ENCODE data around the gene SETD1B. TPM values are rescaled to one million over a fixed set of nuclear protein-coding genes. Genes with fewer than 3 reads are reported as not detected.
"Not testable (repeated sequence)": the region's sequence is repeated elsewhere in the genome, so short reads cannot be mapped to it uniquely, and the experiment has no call there.

SETD1B gene
- total and polyA plus RNA-seq, 11 donors = 6.2 to 17.0 (median 9.3) TPM

DNA sequence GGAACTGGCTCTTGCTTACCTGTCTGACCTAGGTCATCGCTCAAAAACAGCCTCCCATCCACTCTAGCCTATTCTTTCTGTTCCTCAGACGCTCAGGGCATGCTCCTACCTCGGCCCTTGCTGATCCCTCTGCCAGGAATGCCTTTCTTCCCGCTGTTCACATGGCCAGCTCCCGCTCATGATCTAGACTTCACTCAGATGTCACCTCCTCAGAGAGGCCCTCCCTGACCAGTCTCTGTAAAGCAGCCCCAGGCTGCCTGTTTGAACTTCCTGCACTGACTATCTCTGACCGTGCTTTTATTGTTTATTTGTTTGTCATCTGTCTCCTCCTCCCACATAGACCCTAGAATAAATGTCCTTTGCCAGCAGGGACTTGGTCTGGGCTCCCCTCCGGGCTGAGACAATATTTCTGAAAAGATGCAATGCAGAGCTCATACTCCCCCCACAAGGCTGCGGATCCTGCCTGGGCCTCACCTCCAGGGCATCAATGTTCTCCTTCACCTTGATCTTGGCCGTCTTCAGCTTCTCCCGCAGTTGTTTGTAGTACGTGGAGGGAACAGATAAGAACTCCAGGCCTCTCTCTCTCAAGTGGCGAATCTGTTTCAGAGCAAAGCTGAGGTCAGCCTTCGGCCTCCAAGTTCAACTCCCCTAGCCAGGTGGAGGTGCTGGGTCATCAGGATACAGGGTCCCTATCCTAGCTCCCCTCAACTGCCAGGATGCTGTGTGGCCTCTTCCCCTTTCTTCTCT is 39.6 kb downstream of the SETD1B start:
- TF ChIP-seq CTCF (IDR thresholded peaks at IDR 0.05) (no peak), POLR2A (IDR thresholded peaks at IDR 0.05) (no peak)

DNA sequence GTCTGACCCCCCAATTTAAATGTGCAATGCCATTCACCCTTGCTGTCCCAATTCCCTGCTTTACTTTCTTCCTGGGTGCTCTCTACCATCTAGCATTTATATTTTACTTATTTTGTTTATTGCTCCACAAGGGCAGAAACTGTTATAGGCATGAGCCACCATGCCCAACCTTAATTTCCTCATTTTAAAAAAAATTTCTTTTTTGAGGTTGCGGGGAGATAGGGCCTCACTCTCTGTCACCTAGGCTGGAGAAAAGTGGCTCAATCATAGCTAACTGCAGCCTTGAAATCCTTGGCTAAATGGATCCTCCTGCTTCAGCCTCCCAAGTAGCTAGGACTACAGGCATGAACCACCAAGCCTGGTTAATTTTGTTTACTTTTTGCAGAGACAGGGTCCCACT is 41.9 kb downstream of the SETD1B start:
- ATAC-seq = no peak
- no peak overlapping the region for H3K4me3 ChIP-seq
- no peak for DNase-seq
- H3K4me1 ChIP-seq = no peaks in the 10 kb centered on the region
- TF ChIP-seq CTCF (IDR thresholded peaks at IDR 0.05) (no peak), POLR2A (IDR thresholded peaks at IDR 0.05) (no peak)
- no peaks in the 10 kb centered on the region for H3K9me3 ChIP-seq
- no peak overlapping the region for H3K27ac ChIP-seq
- intact Hi-C loops (cut with DNase I) = no loop called here
- 94 to 97% (median 95%) methylated on average over 1 of the region's 1 CpG for WGBS, 4 donors
- H3K36me3 ChIP-seq = no peaks in the 10 kb centered on the region
- no peaks in the 10 kb centered on the region for H3K27me3 ChIP-seq

More for the DNA sequence above, 39.6 kb downstream of the SETD1B start:
- no peak overlapping the region for H3K4me3 ChIP-seq
- DNase-seq (no peak), ATAC-seq (no peak)
- H3K27me3 ChIP-seq = no peaks in the 10 kb centered on the region
- no peaks in the 10 kb centered on the region for H3K36me3 ChIP-seq
- H3K27ac ChIP-seq = no peak overlapping the region
- peaks cover 0 to 13% (median 5%) of the 10 kb centered on the region in 12 donors for H3K4me1 ChIP-seq
- no peaks in the 10 kb centered on the region for H3K9me3 ChIP-seq
- WGBS, 4 donors = 69 to 74% (median 72%) methylated on average over 13 of the region's 13 CpGs
- intact Hi-C loops (cut with DNase I) = loop anchor here in 1 of 10 donors (5.0 kb wide), 1 partner anchor 44 kb away; the partner anchor contains the start of gene PSMD9

DNA sequence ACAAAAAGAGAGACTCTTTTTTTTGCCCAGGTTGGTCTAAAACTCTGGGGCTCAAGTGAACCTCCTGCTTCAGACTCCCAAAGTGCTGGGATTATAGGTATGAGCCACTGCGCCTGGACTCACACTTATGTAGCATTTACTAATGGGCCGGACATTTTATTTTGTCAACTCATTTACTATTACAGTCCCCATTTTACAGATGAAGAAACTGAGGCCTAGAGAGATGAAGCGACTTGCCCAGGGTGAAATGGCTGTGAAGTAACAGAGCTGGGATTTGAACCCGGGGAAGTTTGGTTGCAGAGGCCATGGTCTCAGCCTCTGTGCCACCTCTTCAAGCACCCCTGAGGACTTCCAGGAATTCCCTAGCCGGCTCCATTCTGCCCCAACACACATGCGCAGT is 45.4 kb downstream of the SETD1B start:
- Histone ChIP-seq H3K4me1 (no peaks in the 10 kb centered on the region), H3K4me3 (no peak overlapping the region), H3K9me3 (no peaks in the 10 kb centered on the region), H3K27me3 (no peaks in the 10 kb centered on the region), H3K36me3 (no peaks in the 10 kb centered on the region), H3K27ac (no peak overlapping the region)
- intact Hi-C loops (cut with DNase I) = no loop called here
- 91 to 95% (median 95%) methylated on average over 6 of the region's 6 CpGs for WGBS, 4 donors
- ATAC-seq (no peak), DNase-seq (no peak)
- TF ChIP-seq CTCF (IDR thresholded peaks at IDR 0.05) (no peak), POLR2A (IDR thresholded peaks at IDR 0.05) (no peak)

DNA sequence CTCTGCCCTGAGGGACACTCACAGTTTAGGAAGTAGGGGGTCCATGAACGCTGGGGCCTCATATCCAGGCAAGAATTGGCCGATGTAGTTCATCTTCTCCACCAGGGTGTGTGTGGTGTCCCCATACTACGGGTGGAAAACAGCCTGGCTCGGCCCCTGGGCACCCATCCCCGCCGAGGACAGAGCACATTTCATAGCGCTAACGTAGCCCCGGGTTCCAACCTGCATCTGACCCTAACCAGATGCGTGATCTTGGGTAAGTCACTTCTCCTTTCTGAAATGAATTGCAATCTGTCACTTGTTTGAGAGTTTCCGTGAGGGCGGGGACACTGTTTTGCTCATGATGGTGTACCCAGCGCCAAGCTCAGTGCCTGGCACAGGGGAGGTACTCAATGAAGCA is 45.9 kb downstream of the SETD1B start:
- intact Hi-C loops (cut with DNase I) = no loop called here
- Histone ChIP-seq H3K4me3 (no peak overlapping the region), H3K9me3 (no peaks in the 10 kb centered on the region), H3K27me3 (no peaks in the 10 kb centered on the region), H3K4me1 (no peaks in the 10 kb centered on the region), H3K36me3 (no peaks in the 10 kb centered on the region), H3K27ac (no peak overlapping the region)
- 79 to 86% (median 81%) methylated on average over 13 of the region's 13 CpGs for WGBS, 4 donors
- ATAC-seq (no peak), DNase-seq (no peak)
- TF ChIP-seq CTCF (IDR thresholded peaks at IDR 0.05) (no peak), POLR2A (IDR thresholded peaks at IDR 0.05) (no peak)

- ATAC-seq; H3K36me3 ChIP-seq; DNase-seq; H3K27me3 ChIP-seq; H3K4me3 ChIP-seq; H3K4me1 ChIP-seq; H3K9me3 ChIP-seq; intact Hi-C loops (cut with DNase I); H3K27ac ChIP-seq: not testable (repeated sequence)
- WGBS, 4 donors = 55 to 75% (median 65%) methylated on average over 3 of the region's 3 CpGs
Measured at GRCh38 chr12:121852392-121852791, 48.6 kb downstream of the SETD1B start.

Measured in heart left ventricle (tissue), 16 donors.